Airway epithelial cell (primary cell): ENCODE data around the gene OR10J1. TPM values are rescaled to one million over a fixed set of nuclear protein-coding genes. Genes with fewer than 3 reads are reported as not detected.

Source experiments
- total RNA-seq: library from RNA; depleted of rRNA; stranded (reverse); fragments of >200 nt; gene quantifications from 2 replicates; pipeline ENCODE4 v1.2.3, GENCODE V29; 2015

OR10J1 gene
- not detected in 2 replicates for total RNA-seq

GRCh38 chr1:159439422-159439821 lies at the start of gene OR10J1:
TSS of gene OR10J1 (plus strand) at chr1:159439722. CDS start at chr1:159439792, 70 bp downstream.

GRCh38 chr1:159431904-159432303 lies 7.6 kb upstream of the OR10J1 start, which contains the start of gene OR10J4:
TSS of gene OR10J4 (plus strand) at chr1:159432204.

Other genes with a start within 250 kb of the OR10J1 start
- gene ACKR1, start 234.8 kb upstream of the OR10J1 start, total RNA-seq, result not detected in 2 replicates
- gene FCER1A, start 137.4 kb upstream of the OR10J1 start, total RNA-seq, result not detected in 2 replicates
- gene OR10J4, start 7.5 kb upstream of the OR10J1 start, total RNA-seq, result not detected in 2 replicates
- gene OR10J5, start 96.3 kb downstream of the OR10J1 start, total RNA-seq, result not detected in 2 replicates
- gene APCS, start 148.1 kb downstream of the OR10J1 start, total RNA-seq, result not detected in 2 replicates